Esophagus (tissue), 2 donors: Measurements from ENCODE around the gene RSBN1. TPM values are rescaled to one million over a fixed set of nuclear protein-coding genes. Genes with fewer than 3 reads are reported as not detected.

Experiments used
- H3K27ac ChIP-seq, 2 donors: one replicate each; pipeline ENCODE4 v1.5.1; 2013; ENCODE audit warnings: low read depth in 2 of 2, mild to moderate bottlenecking in 2 of 2, inconsistent platforms in 1 of 2, low read length in 1 of 2, moderate library complexity in 1 of 2
- H3K27me3 ChIP-seq, 2 donors: one replicate each; pipeline ENCODE4 v1.6.1; 2013; ENCODE audit warnings: low read length in 2 of 2, control low read depth in 1 of 2, mild to moderate bottlenecking in 1 of 2; ENCODE audit not compliant: insufficient read depth in 2 of 2, control insufficient read depth in 1 of 2
- H3K36me3 ChIP-seq, 2 donors: one replicate each; pipeline ENCODE4 v1.6.1; 2013; ENCODE audit warnings: low read length in 1 of 2; ENCODE audit not compliant: control insufficient read depth in 2 of 2, insufficient read depth in 2 of 2
- H3K4me1 ChIP-seq, 2 donors: one replicate each; pipeline ENCODE4 v1.6.1; 2013; ENCODE audit warnings: low read length in 1 of 2; ENCODE audit not compliant: control insufficient read depth in 2 of 2, insufficient read depth in 2 of 2
- H3K4me3 ChIP-seq, 2 donors: one replicate each; pipeline ENCODE4 v1.5.1; 2013; ENCODE audit warnings: low read length in 2 of 2, mild to moderate bottlenecking in 2 of 2, low read depth in 1 of 2, moderate library complexity in 1 of 2
- H3K9me3 ChIP-seq, 2 donors: one replicate each; pipeline ENCODE4 v1.6.1; 2013; ENCODE audit warnings: mild to moderate bottlenecking in 2 of 2, low read depth in 1 of 2, low read length in 1 of 2, moderate library complexity in 1 of 2; ENCODE audit not compliant: control insufficient read depth in 2 of 2, insufficient read depth in 1 of 2
- WGBS, 2 donors: extraction: QIAGEN DNeasy Blood & Tissue Kit; methylation state at CpG; one replicate each; pipeline ENCODE4 v1.1.7; 2013; 5-methylcytosine and 5-hydroxymethylcytosine counted together
- polyA plus RNA-seq, 2 donors: library from polyadenylated mRNA; stranded (reverse); fragments of 200-250 nt; gene quantifications; one replicate each; pipeline ENCODE4 v1.2.3, GENCODE V29; 2013
- donor health status: healthy with polysubstance abuse.
- donor health status: Bipolar disorder and iron deficiency.

RSBN1 gene
- polyA plus RNA-seq, 2 donors, result 2.9 to 3.5 TPM

GRCh38 chr1:113804421-113805255, 7.6 kb downstream of the RSBN1 start:
- no peak overlapping the region for H3K27ac ChIP-seq
- whole genome bisulfite sequencing, 2 donors, result 57 to 72% methylated on average over 8 of the region's 8 CpGs

GRCh38 chr1:113802367-113803007, 9.8 kb downstream of the RSBN1 start:
- no peaks in the 10 kb centered on the region for H3K9me3 ChIP-seq
- H3K36me3 ChIP-seq, result no peaks in the 10 kb centered on the region
- H3K4me3 ChIP-seq, result no peak overlapping the region
- no peak overlapping the region for H3K27ac ChIP-seq
- 95 to 98% methylated on average over 3 of the region's 3 CpGs for WGBS, 2 donors
- H3K27me3 ChIP-seq, result no peaks in the 10 kb centered on the region
- H3K4me1 ChIP-seq, result peaks cover 0 to 2% of the 10 kb centered on the region in 2 donors

More at GRCh38 chr1:113804421-113805255, 7.6 kb downstream of the RSBN1 start:
- Histone ChIP-seq H3K27me3 (no peaks in the 10 kb centered on the region), H3K9me3 (no peaks in the 10 kb centered on the region), H3K4me1 (no peaks in the 10 kb centered on the region), H3K4me3 (no peak overlapping the region), H3K36me3 (no peaks in the 10 kb centered on the region)

GRCh38 chr1:113800487-113800886, 11.8 kb downstream of the RSBN1 start:
- peaks cover 0 to 2% of the 10 kb centered on the region in 2 donors for H3K4me1 ChIP-seq
- WGBS, 2 donors, result 74 to 78% methylated on average over 3 of the region's 3 CpGs

GRCh38 chr1:113797472-113797871, 14.8 kb downstream of the RSBN1 start:
- H3K4me3 ChIP-seq, result no peak overlapping the region
- no peaks in the 10 kb centered on the region for H3K27me3 ChIP-seq
- H3K4me1 ChIP-seq, result peaks cover 0 to 2% of the 10 kb centered on the region in 2 donors
- H3K27ac ChIP-seq, result no peak overlapping the region
- H3K36me3 ChIP-seq, result peaks cover 0 to 2% of the 10 kb centered on the region in 2 donors
- 84 to 88% methylated on average over 4 of the region's 4 CpGs for WGBS, 2 donors
- no peaks in the 10 kb centered on the region for H3K9me3 ChIP-seq

More at GRCh38 chr1:113800487-113800886, 11.8 kb downstream of the RSBN1 start:
- H3K9me3 ChIP-seq, result no peaks in the 10 kb centered on the region
- no peak overlapping the region for H3K27ac ChIP-seq
- no peak overlapping the region for H3K4me3 ChIP-seq
- H3K27me3 ChIP-seq, result no peaks in the 10 kb centered on the region
- H3K36me3 ChIP-seq, result peaks cover 0 to 2% of the 10 kb centered on the region in 2 donors

- Histone ChIP-seq H3K27ac (no peak overlapping the region), H3K4me3 (no peak overlapping the region), H3K9me3 (no peaks in the 10 kb centered on the region), H3K36me3 (peaks cover 0 to 2% of the 10 kb centered on the region in 2 donors), H3K4me1 (peaks cover 0 to 1% of the 10 kb centered on the region in 2 donors), H3K27me3 (no peaks in the 10 kb centered on the region)
- WGBS, 2 donors, result 87 to 94% methylated on average over 9 of the region's 9 CpGs
These were observed 18.1 kb downstream of the RSBN1 start for GRCh38 chr1:113793878-113794834.

GRCh38 chr1:113792986-113793385, 19.3 kb downstream of the RSBN1 start:
- H3K27me3 ChIP-seq, result no peaks in the 10 kb centered on the region
- peaks cover 0 to 2% of the 10 kb centered on the region in 2 donors for H3K36me3 ChIP-seq
- H3K9me3 ChIP-seq, result no peaks in the 10 kb centered on the region
- no peaks in the 10 kb centered on the region for H3K4me1 ChIP-seq
- WGBS, 2 donors, result 72 to 74% methylated on average over 1 of the region's 1 CpG
- H3K4me3 ChIP-seq, result no peak overlapping the region
- no peak overlapping the region for H3K27ac ChIP-seq

GRCh38 chr1:113792471-113792870, 19.8 kb downstream of the RSBN1 start:
- Histone ChIP-seq H3K27me3 (no peaks in the 10 kb centered on the region), H3K4me1 (no peaks in the 10 kb centered on the region), H3K9me3 (no peaks in the 10 kb centered on the region), H3K4me3 (no peak overlapping the region), H3K27ac (no peak overlapping the region), H3K36me3 (peaks cover 0 to 2% of the 10 kb centered on the region in 2 donors)
- 86% methylated on average over 5 of the region's 5 CpGs for WGBS, 2 donors

- Histone ChIP-seq H3K4me1 (no peaks in the 10 kb centered on the region), H3K36me3 (no peaks in the 10 kb centered on the region), H3K27ac (no peak overlapping the region), H3K9me3 (no peaks in the 10 kb centered on the region), H3K4me3 (no peak overlapping the region), H3K27me3 (no peaks in the 10 kb centered on the region)
- 90 to 91% methylated on average over 3 of the region's 3 CpGs for WGBS, 2 donors
These were observed 23.5 kb downstream of the RSBN1 start for GRCh38 chr1:113788802-113789201.

GRCh38 chr1:113787663-113788062, 24.6 kb downstream of the RSBN1 start:
- WGBS, 2 donors, result 88 to 89% methylated on average over 3 of the region's 3 CpGs
- H3K27ac ChIP-seq, result no peak overlapping the region

More at GRCh38 chr1:113787663-113788062, 24.6 kb downstream of the RSBN1 start:
- no peaks in the 10 kb centered on the region for H3K9me3 ChIP-seq
- H3K4me1 ChIP-seq, result no peaks in the 10 kb centered on the region
- H3K36me3 ChIP-seq, result no peaks in the 10 kb centered on the region
- no peaks in the 10 kb centered on the region for H3K27me3 ChIP-seq
- H3K4me3 ChIP-seq, result no peak overlapping the region
